GM10266 (cell line): ENCODE measurements around the gene ATG10.
A peak's percentile ranks its signal among the peaks of the same experiment; 100 is the strongest.

Source experiments
- DNase-seq: peaks from one replicate; pipeline ENCODE4 v3.0.0; 2012; ENCODE audit errors: extremely low spot score
- CTCF ChIP-seq: IDR thresholded peaks from 2 replicates; pipeline ENCODE4 v1.5.1; 2012; ENCODE audit warnings: mild to moderate bottlenecking, low read depth; ENCODE audit not compliant: control insufficient read depth, insufficient read depth; ENCODE audit errors: missing control alignments

The ATG10 gene

GRCh38 chr5:82096249-82096648 is 124.4 kb downstream of the ATG10 start:
- no peak for DNase-seq
- no peak for TF ChIP-seq CTCF

- TF ChIP-seq CTCF = no peak
- DNase-seq = peak; percentile 36
Measured at GRCh38 chr5:82100303-82101077, 128.7 kb downstream of the ATG10 start.

GRCh38 chr5:82104872-82105271 is 133.0 kb downstream of the ATG10 start:
- no peak for DNase-seq
- no peak for TF ChIP-seq CTCF

GRCh38 chr5:82105457-82105856 is 133.6 kb downstream of the ATG10 start:
- DNase-seq = no peak
- no peak for TF ChIP-seq CTCF

- TF ChIP-seq CTCF = no peak
- DNase-seq = no peak
Measured at GRCh38 chr5:82106207-82106606, 134.4 kb downstream of the ATG10 start.

GRCh38 chr5:82106756-82107155 is 134.9 kb downstream of the ATG10 start:
- DNase-seq = no peak
- no peak for TF ChIP-seq CTCF

- DNase-seq = no peak
Measured at GRCh38 chr5:82107267-82107666, 135.4 kb downstream of the ATG10 start.

More at GRCh38 chr5:82107267-82107666, 135.4 kb downstream of the ATG10 start:
- TF ChIP-seq CTCF = peak; percentile 54
